ENCODE results near the gene CD79A. TPM values are rescaled to one million over a fixed set of nuclear protein-coding genes. Genes with fewer than 3 reads are reported as not detected.

CD79A gene
- total RNA-seq, 3 donors from 2014 or later = 0.80 to 2.9 (median 1.8) TPM

DNA sequence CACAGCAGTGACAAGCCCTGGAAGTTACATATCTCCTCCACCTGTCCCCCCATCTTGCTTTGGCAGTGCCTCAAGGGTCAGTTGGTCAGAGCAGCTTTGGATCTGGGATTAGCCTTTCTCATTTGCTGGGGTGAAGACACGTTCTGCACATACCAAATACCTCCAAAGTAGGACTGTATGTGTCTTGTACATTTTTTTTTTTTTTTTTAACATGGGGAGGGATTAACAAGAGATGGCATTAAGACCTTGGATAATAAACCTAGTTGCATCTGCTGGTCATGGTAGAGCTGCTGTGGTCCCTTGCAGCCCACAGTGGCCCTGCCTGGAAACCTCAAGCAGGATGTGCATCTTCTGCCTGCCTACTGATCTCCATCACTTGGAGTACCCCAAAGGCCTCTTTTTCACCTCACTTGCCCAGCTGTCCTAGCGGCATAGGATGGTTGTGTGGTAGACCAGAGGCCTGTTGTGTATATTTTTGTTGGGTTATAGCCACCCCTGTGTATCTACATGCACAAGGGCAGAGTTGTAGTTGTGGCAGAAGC, 14.6 kb upstream of the CD79A start:
- Histone ChIP-seq H3K27me3 (no peaks in the 10 kb centered on the region), H3K9me3 (no peaks in the 10 kb centered on the region), H3K27ac (no peak overlapping the region), H3K4me3 (peak overlapping the region in 1 of 3 donors; percentile 98), H3K36me3 (no peaks in the 10 kb centered on the region), H3K4me1 (peaks cover 12 to 30% of the 10 kb centered on the region in 2 donors)
- TF ChIP-seq POLR2AphosphoS5 (IDR thresholded peaks at IDR 0.05) (no peak), POLR2A (IDR thresholded peaks at IDR 0.05) (no peak)
- TF ChIP-seq, protein P1, sequence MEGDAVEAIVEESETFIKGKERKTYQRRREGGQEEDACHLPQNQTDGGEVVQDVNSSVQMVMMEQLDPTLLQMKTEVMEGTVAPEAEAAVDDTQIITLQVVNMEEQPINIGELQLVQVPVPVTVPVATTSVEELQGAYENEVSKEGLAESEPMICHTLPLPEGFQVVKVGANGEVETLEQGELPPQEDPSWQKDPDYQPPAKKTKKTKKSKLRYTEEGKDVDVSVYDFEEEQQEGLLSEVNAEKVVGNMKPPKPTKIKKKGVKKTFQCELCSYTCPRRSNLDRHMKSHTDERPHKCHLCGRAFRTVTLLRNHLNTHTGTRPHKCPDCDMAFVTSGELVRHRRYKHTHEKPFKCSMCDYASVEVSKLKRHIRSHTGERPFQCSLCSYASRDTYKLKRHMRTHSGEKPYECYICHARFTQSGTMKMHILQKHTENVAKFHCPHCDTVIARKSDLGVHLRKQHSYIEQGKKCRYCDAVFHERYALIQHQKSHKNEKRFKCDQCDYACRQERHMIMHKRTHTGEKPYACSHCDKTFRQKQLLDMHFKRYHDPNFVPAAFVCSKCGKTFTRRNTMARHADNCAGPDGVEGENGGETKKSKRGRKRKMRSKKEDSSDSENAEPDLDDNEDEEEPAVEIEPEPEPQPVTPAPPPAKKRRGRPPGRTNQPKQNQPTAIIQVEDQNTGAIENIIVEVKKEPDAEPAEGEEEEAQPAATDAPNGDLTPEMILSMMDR (IDR thresholded peaks at IDR 0.05) = no peak
- intact Hi-C loops (cut with DNase I; ENCODE audit: low total_unique reads) = no loop called here
- DNase-seq (ENCODE audit: low spot score in 2 of 2) = no peak

DNA sequence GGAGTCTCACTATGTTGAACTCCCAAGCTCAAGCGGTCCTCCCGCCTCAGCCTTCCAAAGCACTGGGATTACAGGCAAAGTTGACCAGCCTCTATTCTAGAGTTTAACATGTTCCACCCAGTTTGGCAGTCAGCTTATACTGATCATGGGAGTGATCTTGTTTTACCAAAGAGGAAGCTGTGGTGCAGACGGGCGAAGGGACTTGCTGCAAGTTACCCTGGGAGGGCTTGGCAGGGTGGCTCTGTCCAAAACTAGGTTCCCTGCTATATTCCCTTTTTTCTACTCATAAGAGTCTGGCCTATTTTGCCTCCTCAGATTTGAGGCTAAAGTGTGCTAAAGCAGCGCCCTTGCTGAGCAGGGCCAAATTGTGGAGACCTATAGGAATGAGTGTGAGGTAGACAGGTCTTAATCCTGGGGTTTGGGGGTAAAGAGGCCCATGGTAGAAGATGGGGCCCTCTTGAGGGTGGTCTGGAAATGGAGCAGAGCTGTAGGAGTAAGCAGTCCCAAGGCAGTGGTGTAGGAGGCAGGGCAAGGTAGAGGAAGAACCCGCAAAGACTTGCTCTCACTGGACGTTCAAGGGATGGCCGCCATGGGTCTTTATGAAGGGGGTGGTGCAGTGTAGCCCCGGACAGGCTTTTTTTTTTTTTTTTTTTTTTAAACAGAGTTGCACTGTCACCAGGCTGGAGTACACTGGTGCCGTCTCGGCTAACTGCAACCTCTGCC, 13.7 kb upstream of the CD79A start:
- Histone ChIP-seq H3K27me3 (no peaks in the 10 kb centered on the region), H3K36me3 (no peaks in the 10 kb centered on the region), H3K27ac (no peak overlapping the region), H3K4me3 (peak overlapping the region in 1 of 3 donors; percentile 1), H3K4me1 (peaks cover 12 to 34% of the 10 kb centered on the region in 2 donors), H3K9me3 (no peaks in the 10 kb centered on the region)
- intact Hi-C loops (cut with DNase I; ENCODE audit: low total_unique reads) = no loop called here
- TF ChIP-seq POLR2A (IDR thresholded peaks at IDR 0.05) = no peak
- TF ChIP-seq, protein P1 (IDR thresholded peaks at IDR 0.05) = no peak
- TF ChIP-seq POLR2AphosphoS5 (IDR thresholded peaks at IDR 0.05) = no peak
- no peak for DNase-seq (ENCODE audit: low spot score in 2 of 2)

DNA sequence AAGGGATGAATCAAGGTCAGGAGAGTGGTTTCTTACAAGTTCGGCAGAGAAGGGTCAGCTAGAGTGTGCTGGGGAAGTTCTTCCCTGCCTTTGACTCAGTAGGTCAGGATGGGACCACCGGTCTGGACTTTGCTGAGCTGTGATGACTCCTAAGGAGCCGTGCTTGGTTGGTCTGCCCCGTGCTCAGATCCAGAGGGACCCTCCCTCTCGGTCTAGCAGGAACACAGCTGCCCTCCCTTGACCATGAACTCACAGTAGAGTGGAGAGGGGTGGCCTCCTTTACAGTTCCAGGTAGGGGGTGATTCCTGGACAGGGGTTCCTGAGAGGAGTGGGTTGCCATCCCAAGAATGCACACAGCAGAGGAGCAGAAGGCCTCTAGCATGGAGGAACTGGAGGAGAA, 12.7 kb upstream of the CD79A start:
- Histone ChIP-seq H3K4me1 (peaks cover 12 to 34% of the 10 kb centered on the region in 2 donors), H3K36me3 (no peaks in the 10 kb centered on the region), H3K27ac (no peak overlapping the region), H3K27me3 (no peaks in the 10 kb centered on the region), H3K9me3 (no peaks in the 10 kb centered on the region), H3K4me3 (no peak overlapping the region)
- intact Hi-C loops (cut with DNase I; ENCODE audit: low total_unique reads) = no loop called here
- DNase-seq (ENCODE audit: low spot score in 2 of 2) = no peak
- TF ChIP-seq POLR2AphosphoS5 (IDR thresholded peaks at IDR 0.05) (no peak), POLR2A (IDR thresholded peaks at IDR 0.05) (no peak)
- TF ChIP-seq, protein P1 (IDR thresholded peaks at IDR 0.05) = no peak

DNA sequence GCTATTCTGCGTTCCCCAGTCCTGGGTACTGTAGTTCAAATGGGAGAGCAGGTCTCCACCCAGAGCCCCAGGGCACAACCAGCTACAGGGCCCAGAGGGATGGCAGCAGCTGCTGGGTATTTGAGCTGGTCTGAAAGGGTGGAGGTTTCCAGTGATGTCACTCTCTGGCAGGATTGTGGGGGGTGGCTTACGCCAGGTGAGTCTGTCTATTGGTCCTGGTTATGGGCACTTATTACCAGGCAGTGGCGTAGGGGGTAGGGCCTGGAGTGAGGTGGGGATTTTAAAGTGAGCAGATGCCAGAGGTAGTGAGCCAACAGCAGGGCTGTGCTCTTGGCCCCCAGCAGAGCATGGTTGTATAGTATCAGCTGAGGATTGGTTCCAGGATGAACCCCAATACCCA, 10.8 kb upstream of the CD79A start:
- TF ChIP-seq, protein P1 (IDR thresholded peaks at IDR 0.05) = no peak
- TF ChIP-seq POLR2A (IDR thresholded peaks at IDR 0.05) (no peak), POLR2AphosphoS5 (IDR thresholded peaks at IDR 0.05) (no peak)
- no peaks in the 10 kb centered on the region for H3K27me3 ChIP-seq
- no peaks in the 10 kb centered on the region for H3K36me3 ChIP-seq
- peaks cover 9 to 30% of the 10 kb centered on the region in 2 donors for H3K4me1 ChIP-seq
- no peaks in the 10 kb centered on the region for H3K9me3 ChIP-seq
- intact Hi-C loops (cut with DNase I; ENCODE audit: low total_unique reads) = no loop called here
- no peak overlapping the region for H3K4me3 ChIP-seq
- H3K27ac ChIP-seq = no peak overlapping the region
- no peak for DNase-seq (ENCODE audit: low spot score in 2 of 2)

All from breast epithelium (tissue), 4 donors.